IMR-90 (cell line): ENCODE measurements around the gene NFYC. TPM values are rescaled to one million over a fixed set of nuclear protein-coding genes. Genes with fewer than 3 reads are reported as not detected.

ENCODE experiments used
- ATAC-seq: fragments of 200-7000 bp; cut with Tn5 transposase; 2 replicates; pipeline ENCODE4 v1.9.1; 2020; ENCODE audit warnings: low read depth, mild to moderate bottlenecking, moderate library complexity
- BruUV-seq: library from RNA; stranded (reverse); fragments of 400-500 nt; replicated peaks from 2 replicates; lab custom pipeline; 2021; lab: Mats Ljungman, UMichigan
- CTCF ChIA-PET: fragments of 300-600 bp; formaldehyde crosslinking; extraction: SDS; loops from one replicate; lab custom pipeline; 2021; ENCODE audit warnings: antibody characterized with exemption; lab: Yijun Ruan, JAX
- POLR2A ChIA-PET: fragments of 300-600 bp; sonication (Branson Sonifier 250); formaldehyde crosslinking; loops from one replicate; lab custom pipeline; 2022; ENCODE audit warnings: antibody characterized with exemption; ENCODE audit not compliant: unreplicated experiment; lab: Charles Lee
- DNase-seq: peaks from one replicate; pipeline ENCODE4 v3.0.0; 2013
- H2AFZ ChIP-seq: replicated peaks from 2 replicates; pipeline ENCODE3; 2013; ENCODE audit warnings: low read length, mild to moderate bottlenecking; ENCODE audit not compliant: poor library complexity
- H2AK5ac ChIP-seq: 2 replicates; pipeline ENCODE4 v1.6.1; 2013; ENCODE audit warnings: low read depth, low read length, inconsistent platforms
- H2AK9ac ChIP-seq: replicated peaks from 2 replicates; pipeline ENCODE3; 2013; ENCODE audit warnings: mild to moderate bottlenecking, low read depth, low read length, moderate library complexity; ENCODE audit not compliant: poor library complexity
- H2BK120ac ChIP-seq: 2 replicates; pipeline ENCODE4 v1.6.1; 2013; ENCODE audit warnings: low read depth, low read length, inconsistent platforms
- H2BK15ac ChIP-seq: 3 replicates; pipeline ENCODE4 v1.6.1; 2013; ENCODE audit warnings: low read depth, low read length, inconsistent platforms
- H2BK20ac ChIP-seq: 2 replicates; pipeline ENCODE4 v1.6.1; 2013; ENCODE audit warnings: low read depth, mild to moderate bottlenecking, inconsistent platforms, low read length, moderate library complexity
- H2BK5ac ChIP-seq: 2 replicates; pipeline ENCODE4 v1.6.1; 2013; ENCODE audit warnings: mild to moderate bottlenecking, low read depth, low read length, inconsistent platforms; ENCODE audit not compliant: poor library complexity, severe bottlenecking
- H3K14ac ChIP-seq: replicated peaks from 2 replicates; pipeline ENCODE4 v1.6.1; 2013; ENCODE audit warnings: low read depth, low read length, inconsistent platforms
- H3K18ac ChIP-seq: 2 replicates; pipeline ENCODE4 v1.6.1; 2013; ENCODE audit warnings: low read depth, low read length, control low read depth
- H3K23ac ChIP-seq: 2 replicates; pipeline ENCODE4 v1.6.1; 2013; ENCODE audit warnings: low read depth, low read length, inconsistent platforms
- H3K27ac ChIP-seq: 2 replicates; pipeline ENCODE4 v1.5.1; 2013; ENCODE audit warnings: mild to moderate bottlenecking, control low read depth, low read length; ENCODE audit not compliant: insufficient read depth
- H3K27me3 ChIP-seq: 2 replicates; pipeline ENCODE4 v1.6.1; 2013; ENCODE audit warnings: low read length; ENCODE audit not compliant: control insufficient read depth, insufficient read depth
- H3K36me3 ChIP-seq: 2 replicates; pipeline ENCODE4 v1.6.1; 2013; ENCODE audit warnings: low read length, mixed read lengths; ENCODE audit not compliant: control insufficient read depth, insufficient read depth
- H3K4ac ChIP-seq: 2 replicates; pipeline ENCODE4 v1.6.1; 2013; ENCODE audit warnings: low read depth, low read length, inconsistent platforms
- H3K4me1 ChIP-seq: 2 replicates; pipeline ENCODE4 v1.6.1; 2013; ENCODE audit warnings: low read length, mixed read lengths; ENCODE audit not compliant: control insufficient read depth, insufficient read depth
- H3K4me2 ChIP-seq: 2 replicates; pipeline ENCODE4 v1.6.1; 2013; ENCODE audit warnings: low read depth, mild to moderate bottlenecking, control low read depth, low read length, moderate library complexity
- H3K4me3 ChIP-seq: 2 replicates; pipeline ENCODE4 v1.5.1; 2013; ENCODE audit warnings: low read depth, mild to moderate bottlenecking, control low read depth, low read length, moderate library complexity; ENCODE audit not compliant: insufficient read depth
- H3K56ac ChIP-seq: 2 replicates; pipeline ENCODE4 v1.6.1; 2013; ENCODE audit warnings: low read length, inconsistent platforms; ENCODE audit not compliant: insufficient read depth; ENCODE audit errors: extremely low read depth
- H3K79me1 ChIP-seq, 2 experiments: 2 replicates each; pipeline ENCODE4 v1.6.1; 2013; ENCODE audit warnings: low read length in 2 of 2, inconsistent platforms in 1 of 2, low read depth in 1 of 2
- H3K9ac ChIP-seq: 2 replicates; pipeline ENCODE4 v1.6.1; 2013; ENCODE audit warnings: low read depth, low read length, control low read depth
- H3K9me1 ChIP-seq: 2 replicates; pipeline ENCODE4 v1.6.1; 2013; ENCODE audit warnings: low read length, inconsistent platforms; ENCODE audit not compliant: insufficient read depth
- H3K9me3 ChIP-seq: 2 replicates; pipeline ENCODE4 v1.6.1; 2013; ENCODE audit warnings: low read length; ENCODE audit not compliant: control insufficient read depth, insufficient read depth
- H4K20me1 ChIP-seq: 2 replicates; pipeline ENCODE4 v1.6.1; 2013; ENCODE audit warnings: low read length, inconsistent platforms; ENCODE audit not compliant: insufficient read depth
- H4K5ac ChIP-seq: 2 replicates; pipeline ENCODE4 v1.6.1; 2013; ENCODE audit warnings: mild to moderate bottlenecking, low read depth, low read length, control low read depth
- H4K8ac ChIP-seq, 2 experiments: 2 replicates each; pipeline ENCODE4 v1.6.1; 2013; ENCODE audit warnings: low read depth in 2 of 2, low read length in 2 of 2, control low read depth in 1 of 2, inconsistent platforms in 1 of 2
- H4K91ac ChIP-seq: 2 replicates; pipeline ENCODE4 v1.6.1; 2013; ENCODE audit warnings: low read depth, low read length, inconsistent platforms; ENCODE audit not compliant: insufficient read depth
- BHLHE40 ChIP-seq: fragments of 150-350 bp; IDR thresholded peaks from 2 replicates; pipeline ENCODE4 v1.6.1; 2016; ENCODE audit warnings: mild to moderate bottlenecking, low read depth, low read length
- CEBPB ChIP-seq: IDR thresholded peaks from 2 replicates; pipeline ENCODE4 v1.6.1; 2012; ENCODE audit warnings: low read depth, low read length, improper control_type of control experiment
- CHD1 ChIP-seq: IDR thresholded peaks from 2 replicates; pipeline ENCODE4 v1.6.1; 2012; ENCODE audit warnings: low read depth, low read length, improper control_type of control experiment
- CTCF ChIP-seq: conservative IDR thresholded peaks from 2 replicates; pipeline ENCODE4 v1.5.1; 2012; ENCODE audit warnings: mild to moderate bottlenecking, low read depth, low read length, improper control_type of control experiment
- ELK1 ChIP-seq: fragments of 150-350 bp; IDR thresholded peaks from 2 replicates; pipeline ENCODE4 v1.6.1; 2016; ENCODE audit warnings: low read depth, mild to moderate bottlenecking, low read length, moderate library complexity, borderline replicate concordance
- FOS ChIP-seq: fragments of 150-350 bp; IDR thresholded peaks from 2 replicates; pipeline ENCODE4 v1.6.1; 2016; ENCODE audit warnings: low read depth, low read length
- MAFK ChIP-seq: IDR thresholded peaks from 2 replicates; pipeline ENCODE4 v1.6.1; 2012; ENCODE audit warnings: low read depth, low read length, improper control_type of control experiment
- MAZ ChIP-seq: IDR thresholded peaks from 2 replicates; pipeline ENCODE4 v1.6.1; 2012; ENCODE audit warnings: low read depth, mild to moderate bottlenecking, low read length, improper control_type of control experiment, moderate library complexity, borderline replicate concordance
- MXI1 ChIP-seq: IDR thresholded peaks from 2 replicates; pipeline ENCODE4 v1.6.1; 2012; ENCODE audit warnings: low read depth, mild to moderate bottlenecking, low read length, moderate library complexity, borderline replicate concordance
- NFE2L2 ChIP-seq: fragments of 150-350 bp; IDR thresholded peaks from 2 replicates; pipeline ENCODE4 v1.6.1; 2016; ENCODE audit warnings: low read depth, mild to moderate bottlenecking, low read length
- POLR2A ChIP-seq: IDR thresholded peaks from 2 replicates; pipeline ENCODE4 v1.6.1; 2012; ENCODE audit warnings: mild to moderate bottlenecking, low read depth, low read length
- RAD21 ChIP-seq: IDR thresholded peaks from 2 replicates; pipeline ENCODE4 v1.6.1; 2012; ENCODE audit warnings: low read length, improper control_type of control experiment
- RCOR1 ChIP-seq: IDR thresholded peaks from 2 replicates; pipeline ENCODE4 v1.6.1; 2012; ENCODE audit warnings: mild to moderate bottlenecking, low read length, improper control_type of control experiment; ENCODE audit not compliant: insufficient replicate concordance
- RFX5 ChIP-seq: IDR thresholded peaks from 2 replicates; pipeline ENCODE4 v1.8.0; 2012; ENCODE audit warnings: low read depth, mild to moderate bottlenecking, low read length, moderate library complexity
- SMC3 ChIP-seq: fragments of 150-350 bp; IDR thresholded peaks from 2 replicates; pipeline ENCODE4 v1.6.1; 2016; ENCODE audit warnings: low read depth, mild to moderate bottlenecking, antibody characterized with exemption, low read length, moderate library complexity
- WGBS, 2 experiments: methylation state at CpG; one replicate each; pipeline versions ENCODE4 v1.1.5 to v1.1.7; 2013; ENCODE audit warnings: missing lambda C conversion rate in 2 of 2; ENCODE audit not compliant: insufficient read length in 1 of 2; ENCODE audit errors: extremely low coverage in 2 of 2; 5-methylcytosine and 5-hydroxymethylcytosine counted together
- dilution Hi-C: fragments of 300-500 bp; cut with HindIII; formaldehyde crosslinking; loops from one replicate; pipeline ENCODE4 v1.14.3; 2018; ENCODE audit warnings: low sequenced_read_pairs; ENCODE audit not compliant: unreplicated experiment
- in situ Hi-C: fragments of 300-500 bp; cut with MboI; formaldehyde crosslinking; loops from 3 replicates; pipeline ENCODE4 v1.14.3; 2019; ENCODE audit warnings: low sequenced_read_pairs, inconsistent platforms, mixed read lengths
- intact Hi-C: fragments of 100-400 bp; cut with micrococcal nuclease; formaldehyde crosslinking; loops from 2 replicates; pipeline ENCODE4 v1.10.0; 2022
- polyA plus RNA-seq, 3 experiments: library from polyadenylated mRNA; depleted of rRNA; stranded (reverse); fragments of >200 nt; gene quantifications; 2 replicates each; pipeline ENCODE4 v1.2.3, GENCODE V29; 2012; ENCODE audit warnings: low replicate concordance in 1 of 3
- total RNA-seq: library from RNA; depleted of rRNA; stranded (reverse); fragments of >200 nt; gene quantifications from 2 replicates; pipeline ENCODE4 v1.2.3, GENCODE V29; 2012

The NFYC gene
- total and polyA plus RNA-seq, 2 of the 4 experiments (the other 2 are of a cell fraction) = 45.2 to 62.2 TPM

- peak overlapping the region; percentile 89 for H2BK5ac ChIP-seq
- H3K36me3 ChIP-seq = no peaks in the 10 kb centered on the region
- intact Hi-C loops = no loop called here
- peak overlapping the region; percentile 73; the same call in 1 of the 2 replicates for H3K27ac ChIP-seq
- peak overlapping the region; percentile 56; the same call in 1 of the 2 replicates for H3K14ac ChIP-seq
- H3K4me3 ChIP-seq = no peak overlapping the region; the same call in 1 of the 2 replicates
- ATAC-seq = 0 out of 2 replicates have a peak, but pooled peaks have one; percentile 6
- peak overlapping the region; percentile 50; the same call in 1 of the 2 replicates for H3K56ac ChIP-seq
- ChIA-PET POLR2A (interaction anchor here (0.6 to 1.4 kb wide), 2 partner anchors 19 to 1568 kb away, joined by 3 read pairs; partner anchors contain the start of gene NFYC), CTCF (interaction anchor here (1.2 kb wide), 1 partner anchor 9 kb away, joined by 3 read pairs; no protein-coding TSS in a partner anchor)
- peaks cover 26 to 54% of the 10 kb centered on the region in 2 experiments; a peak in 3 of 4 replicates for H3K79me1 ChIP-seq
- peaks cover 5% of the 10 kb centered on the region for H3K9me1 ChIP-seq
- WGBS, 2 experiments = 0% methylated on average over 1 of the region's 7 CpGs; no CpG with 5 or more reads in 1 of the 2 experiments
- peak overlapping the region; percentile 21 for H3K18ac ChIP-seq
- no peaks in the 10 kb centered on the region for H4K20me1 ChIP-seq
- in situ Hi-C loops = no loop called here
- peak overlapping the region; percentile 57 for H4K5ac ChIP-seq
- peak overlapping the region in 1 of 2 experiments; percentile 28; a peak in 2 of 4 replicates for H4K8ac ChIP-seq
- H3K4ac ChIP-seq = peak overlapping the region; percentile 17; the same call in 1 of the 2 replicates
- no TSS peak for BruUV-seq
- H2AK5ac ChIP-seq = no peak overlapping the region
- H3K4me1 ChIP-seq = peaks cover 3% of the 10 kb centered on the region
- H3K4me2 ChIP-seq = peak overlapping the region; percentile 86
- peak overlapping the region; percentile 22; the same call in 1 of the 2 replicates for H2BK20ac ChIP-seq
- H3K9me3 ChIP-seq = no peaks in the 10 kb centered on the region
- peak overlapping the region; percentile 68 for H3K9ac ChIP-seq
- H2AK9ac ChIP-seq = no peak overlapping the region
- no peak overlapping the region for H2BK15ac ChIP-seq
- H3K27me3 ChIP-seq = no peaks in the 10 kb centered on the region
- no peak for DNase-seq
- peak overlapping the region; percentile 72; the same call in 1 of the 2 replicates for H3K23ac ChIP-seq
- H2AFZ ChIP-seq = no peak overlapping the region
- no peak overlapping the region for H4K91ac ChIP-seq
- peak overlapping the region; percentile 79 for H2BK120ac ChIP-seq
- dilution Hi-C loops = no loop called here
- no peak for TF ChIP-seq RAD21
- TF ChIP-seq SMC3 = no peak
- TF ChIP-seq RCOR1 = no peak
- TF ChIP-seq CTCF = no peak
- no peak for TF ChIP-seq CHD1
- TF ChIP-seq BHLHE40 = no peak
- no peak for TF ChIP-seq NFE2L2
- TF ChIP-seq POLR2A = no peak
- no peak for TF ChIP-seq CEBPB
- TF ChIP-seq RFX5 = no peak
- TF ChIP-seq MAZ = no peak
- TF ChIP-seq FOS = no peak
- TF ChIP-seq ELK1 = no peak
- TF ChIP-seq MAFK = no peak
- TF ChIP-seq MXI1 = no peak
Observed at GRCh38 chr1:40710581-40711315, 19.2 kb downstream of the NFYC start.
